Right kidney (tissue), 1 donor: ENCODE data around the gene SMS.
"Not testable (repeated sequence)": the region's sequence is repeated elsewhere in the genome, so short reads cannot be mapped to it uniquely, and the experiment has no call there.

Experiments used
- DNase-seq: peaks from one replicate; pipeline ENCODE4 v3.0.0-alpha.2; 2016

The SMS gene

GRCh38 chrX:21948897-21949578, 8.5 kb downstream of the SMS start:
- DNase-seq, result no peak

GRCh38 chrX:21949689-21950088, 9.2 kb downstream of the SMS start:
- no peak for DNase-seq

- not testable (repeated sequence) for DNase-seq
Observed at GRCh38 chrX:21950557-21950956, 10.0 kb downstream of the SMS start.

- DNase-seq, result no peak
Observed at GRCh38 chrX:21952624-21953023, 12.1 kb downstream of the SMS start.

- DNase-seq, result not testable (repeated sequence)
Observed at GRCh38 chrX:21953195-21953830, 12.8 kb downstream of the SMS start.

GRCh38 chrX:21955403-21956189, 15.1 kb downstream of the SMS start:
- no peak for DNase-seq

GRCh38 chrX:21956783-21957182, 16.3 kb downstream of the SMS start:
- no peak for DNase-seq

- no peak for DNase-seq
Observed at GRCh38 chrX:21958187-21958586, 17.7 kb downstream of the SMS start.

- DNase-seq, result no peak
Observed at GRCh38 chrX:21958916-21959315, 18.4 kb downstream of the SMS start.

GRCh38 chrX:21959362-21960051, 19.0 kb downstream of the SMS start:
- DNase-seq, result no peak

GRCh38 chrX:21960569-21961541, 20.3 kb downstream of the SMS start:
- no peak for DNase-seq

GRCh38 chrX:21962361-21962760, 21.9 kb downstream of the SMS start:
- no peak for DNase-seq

- no peak for DNase-seq
Observed at GRCh38 chrX:21963269-21963668, 22.8 kb downstream of the SMS start.

- no peak for DNase-seq
Observed at GRCh38 chrX:21963731-21964405, 23.4 kb downstream of the SMS start.

GRCh38 chrX:21966866-21967265, 26.4 kb downstream of the SMS start:
- DNase-seq, result no peak

GRCh38 chrX:21968333-21968732, 27.8 kb downstream of the SMS start:
- DNase-seq, result no peak

- no peak for DNase-seq
Observed at GRCh38 chrX:21970326-21970725, 29.8 kb downstream of the SMS start.

GRCh38 chrX:21972046-21972445, 31.5 kb downstream of the SMS start:
- no peak for DNase-seq

- no peak for DNase-seq
Observed at GRCh38 chrX:21972721-21973120, 32.2 kb downstream of the SMS start.

- no peak for DNase-seq
Observed at GRCh38 chrX:21973321-21974010, 33.0 kb downstream of the SMS start.
